HG03045 (cell line): ENCODE data around the gene RNMT.

Source experiments
- ATAC-seq: cut with Tn5 transposase; IDR thresholded peaks from one replicate; pipeline ENCODE4 v1.9.1; 2021; ENCODE audit warnings: mild to moderate bottlenecking, moderate library complexity; ENCODE audit not compliant: unreplicated experiment

The RNMT gene

DNA sequence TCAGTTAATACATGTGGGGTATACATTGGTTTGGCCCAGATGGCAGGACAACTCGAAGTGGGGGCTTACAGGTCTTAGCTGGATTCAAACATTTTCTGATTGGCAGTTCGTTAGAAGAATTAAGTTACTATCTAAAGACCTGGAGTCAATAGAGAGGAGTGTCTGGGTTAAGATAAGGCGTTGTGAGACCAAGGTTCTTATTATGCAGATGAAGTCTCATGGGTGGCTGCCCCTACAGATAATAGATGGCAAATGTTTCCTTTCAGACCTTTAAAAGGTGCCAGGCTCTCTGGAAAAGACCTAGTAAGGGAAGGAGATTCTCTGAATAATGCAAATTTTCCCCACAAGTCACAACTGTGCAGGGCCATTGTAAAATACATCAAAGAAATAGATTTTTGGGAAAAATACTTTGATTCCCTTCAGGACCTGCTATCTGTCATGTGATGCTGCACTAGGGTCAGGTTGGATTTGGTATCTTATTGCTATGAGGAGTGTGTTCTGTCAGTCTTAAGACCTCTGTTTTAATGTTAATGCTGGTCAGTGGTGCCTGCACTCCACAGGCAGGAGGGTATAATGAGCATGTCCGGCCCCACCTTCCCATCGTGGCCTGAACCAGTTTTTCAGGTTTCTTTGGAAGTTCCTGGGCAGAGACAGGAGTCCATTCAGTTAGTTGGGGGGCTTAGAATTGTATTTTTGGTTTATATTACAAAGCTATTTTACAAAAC lies 83.2 kb downstream of the RNMT start:
- ATAC-seq = no peak

DNA sequence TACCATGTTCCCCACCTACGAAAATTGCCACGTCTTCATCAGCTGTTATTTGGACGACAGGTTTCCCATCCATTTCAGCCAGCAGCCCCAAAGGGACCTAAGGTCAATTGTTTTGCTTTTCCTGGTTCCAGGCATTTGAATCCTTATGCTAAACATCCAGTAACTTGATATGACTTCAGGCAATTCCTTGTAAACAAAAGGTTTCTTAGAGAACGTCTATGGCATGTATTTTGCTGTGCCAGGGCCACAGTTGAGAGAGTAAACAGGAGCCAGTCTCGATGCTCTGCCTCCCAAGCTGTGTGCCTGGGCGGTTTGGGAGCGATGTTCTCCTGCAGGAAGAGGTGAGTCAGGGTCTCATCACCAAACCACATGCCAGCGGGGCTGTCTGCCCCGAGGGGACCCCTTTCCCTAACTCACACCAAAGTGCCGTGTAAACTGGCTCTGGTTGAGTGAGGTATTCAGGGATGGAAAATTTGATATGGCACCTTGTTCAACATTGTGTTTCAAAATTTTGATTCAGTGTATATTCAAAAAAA lies 84.5 kb downstream of the RNMT start:
- no peak for ATAC-seq

DNA sequence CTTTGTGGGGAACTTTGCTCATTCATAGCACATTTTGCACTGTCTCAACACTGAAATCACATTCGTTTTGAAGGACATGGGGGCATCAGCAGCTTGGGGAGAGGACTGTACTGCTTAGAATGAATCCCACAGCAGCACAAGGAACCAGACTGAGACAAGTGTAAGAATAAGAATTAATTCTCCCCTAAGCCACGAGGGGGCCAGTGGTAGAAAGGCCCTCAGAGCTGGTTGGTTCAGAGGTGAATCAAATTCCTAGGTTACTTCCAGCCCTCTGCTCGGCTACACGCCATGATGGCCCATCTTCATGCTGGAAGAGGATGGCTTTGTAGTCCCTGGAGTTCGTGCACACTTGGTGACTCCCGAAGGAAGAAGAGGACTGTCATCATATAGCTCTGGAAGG lies 85.5 kb downstream of the RNMT start:
- ATAC-seq = no peak

DNA sequence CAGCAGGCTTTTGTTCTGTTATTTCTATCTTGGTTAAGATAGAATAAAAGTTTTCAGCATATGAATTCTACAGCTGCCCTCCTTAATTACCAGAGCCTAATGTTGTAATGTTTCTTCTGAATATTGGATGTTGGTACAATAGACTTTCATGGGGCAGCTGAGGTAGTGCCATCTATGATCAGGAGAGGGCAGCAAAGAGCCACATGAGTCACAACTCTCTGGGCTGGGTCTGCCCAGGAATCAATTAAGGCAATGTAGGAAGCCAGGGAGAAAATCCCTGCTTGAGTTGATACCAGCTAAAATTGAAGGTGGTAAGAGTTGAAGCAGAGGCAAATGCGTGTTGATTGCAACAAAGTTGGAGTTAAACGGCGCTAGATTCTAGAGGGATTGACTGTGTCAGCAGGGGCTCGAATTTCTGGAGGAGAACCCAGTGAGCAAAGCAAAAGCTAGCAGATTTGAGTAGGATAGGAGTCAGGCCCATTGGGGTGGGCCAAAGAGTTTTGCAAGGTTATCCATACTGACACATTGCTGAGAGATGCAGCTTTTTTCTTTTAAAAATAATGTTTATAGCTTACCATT lies 86.9 kb downstream of the RNMT start:
- peak; percentile 73 for ATAC-seq
